Activated CD4-positive, alpha-beta memory T cell treated with anti-CD3 and anti-CD28 coated beads for 36 hours (primary cell): ENCODE measurements around the gene EXOC3L1. TPM values are rescaled to one million over a fixed set of nuclear protein-coding genes. Genes with fewer than 3 reads are reported as not detected.

Experiments
- CTCF ChIA-PET: fragments of 350-600 bp; sonication (Branson Sonifier 250); formaldehyde crosslinking; loops from one replicate; lab custom pipeline; 2021; ENCODE audit warnings: antibody characterized with exemption, inconsistent platforms; lab: Charles Lee
- POLR2A ChIA-PET: fragments of 350-600 bp; sonication (Branson Sonifier 250); formaldehyde crosslinking; loops from one replicate; lab custom pipeline; 2021; ENCODE audit warnings: antibody characterized with exemption; lab: Charles Lee
- DNase-seq: peaks from one replicate; pipeline ENCODE4 v3.0.0-alpha.2; 2020
- H3K27ac Mint-ChIP-seq: one replicate; pipeline ENCODE4 v1.8.0; 2021; ENCODE audit warnings: mixed read lengths
- H3K27me3 Mint-ChIP-seq: one replicate; pipeline ENCODE4 v1.8.0; 2021; ENCODE audit warnings: mixed read lengths
- H3K36me3 Mint-ChIP-seq: one replicate; pipeline ENCODE4 v1.8.0; 2021; ENCODE audit warnings: mixed read lengths
- H3K4me1 Mint-ChIP-seq: one replicate; pipeline ENCODE4 v1.8.0; 2021; ENCODE audit warnings: low read depth, mixed read lengths
- H3K4me3 Mint-ChIP-seq: one replicate; pipeline ENCODE4 v1.8.0; 2021; ENCODE audit warnings: mild to moderate bottlenecking, mixed read lengths
- H3K9me3 Mint-ChIP-seq: one replicate; pipeline ENCODE4 v1.8.0; 2021; ENCODE audit warnings: mixed read lengths
- intact Hi-C: fragments of 100-400 bp; cut with micrococcal nuclease; formaldehyde crosslinking; loops from one replicate; pipeline ENCODE4 v1.15.1; 2023
- total RNA-seq, 2 experiments: library from RNA; stranded (reverse); gene quantifications; one replicate each; pipeline ENCODE4 v1.2.3, GENCODE V29; 2021

EXOC3L1 gene
- total RNA-seq, 2 experiments from 2014 or later = not detected

GRCh38 chr16:67157892-67158635, 31.9 kb downstream of the EXOC3L1 start:
- DNase-seq = no peak
- Mint-ChIP-seq H3K27me3 (peaks cover 5% of the 10 kb centered on the region), H3K27ac (peak overlapping the region; percentile 95), H3K9me3 (no peaks in the 10 kb centered on the region), H3K36me3 (peaks cover 14% of the 10 kb centered on the region), H3K4me1 (peaks cover 61% of the 10 kb centered on the region), H3K4me3 (peak overlapping the region; percentile 93)
- intact Hi-C loops = loop anchor here (2.0 to 5.0 kb wide), 4 partner anchors 51 to 285 kb away; partner anchors contain the start of genes FHOD1 and PHAF1
- ChIA-PET POLR2A (interaction anchor here (0.8 to 2.8 kb wide), 9 partner anchors 11 to 145 kb away, joined by 3 to 23 read pairs (median 4); partner anchors contain the start of gene NOL3), CTCF (interaction anchor here (0.6 to 14.8 kb wide), 13 partner anchors 11 to 204 kb away, joined by 3 to 350 read pairs (median 7); partner anchors contain the start of genes CES3, MATCAP1 and NOL3)

- ChIA-PET CTCF (interaction anchor here (0.6 to 14.8 kb wide), 13 partner anchors 12 to 203 kb away, joined by 3 to 350 read pairs (median 7); partner anchors contain the start of genes CES3, MATCAP1 and NOL3), POLR2A (interaction anchor here (0.5 to 1.4 kb wide), 5 partner anchors 12 to 144 kb away, joined by 3 to 6 read pairs (median 3); no protein-coding TSS in a partner anchor)
- Mint-ChIP-seq H3K9me3 (no peaks in the 10 kb centered on the region), H3K36me3 (peaks cover 12% of the 10 kb centered on the region), H3K27me3 (peaks cover 3% of the 10 kb centered on the region), H3K4me3 (no peak overlapping the region), H3K27ac (peak overlapping the region; percentile 95), H3K4me1 (peaks cover 61% of the 10 kb centered on the region)
- intact Hi-C loops = loop anchor here (5.0 kb wide), 1 partner anchor 50 kb away; the partner anchor contains the start of gene PHAF1
- no peak for DNase-seq
Measured at GRCh38 chr16:67157106-67157748, 32.7 kb downstream of the EXOC3L1 start.

DNA sequence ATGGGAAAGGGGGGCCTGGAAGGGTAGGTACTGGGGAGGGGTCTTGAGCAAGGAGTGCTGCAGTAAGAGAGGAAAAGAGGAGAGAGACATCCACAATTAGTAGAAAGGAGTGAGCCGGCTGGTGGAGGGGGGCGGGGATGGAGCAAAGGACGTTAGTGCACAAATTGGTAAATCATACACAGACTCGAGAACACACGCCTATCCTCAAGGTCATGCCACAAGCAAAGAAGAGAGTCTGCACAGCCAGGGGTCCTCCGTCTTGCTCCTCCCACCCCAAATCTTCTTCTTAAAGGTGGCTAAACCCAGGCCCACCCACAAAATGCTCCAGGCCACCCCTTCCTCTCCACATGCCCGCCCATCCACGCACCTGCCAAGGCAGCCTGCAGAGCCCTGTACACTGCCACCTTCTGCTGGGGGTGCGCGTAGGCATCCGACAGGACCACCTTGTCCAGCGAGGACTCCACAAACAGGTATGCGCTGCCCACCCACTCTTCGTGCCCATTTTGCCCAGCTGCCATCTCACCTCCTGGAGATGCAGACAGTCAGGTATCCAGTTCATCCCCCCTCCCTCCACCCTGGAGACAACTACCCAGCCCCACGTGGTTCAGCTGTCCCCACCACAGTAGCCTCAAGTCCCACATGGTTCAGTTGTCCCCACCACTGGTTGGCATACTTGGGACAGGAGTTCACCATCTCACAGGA, 33.6 kb downstream of the EXOC3L1 start:
- Mint-ChIP-seq H3K27ac (no peak overlapping the region), H3K4me3 (no peak overlapping the region), H3K4me1 (peaks cover 54% of the 10 kb centered on the region), H3K9me3 (no peaks in the 10 kb centered on the region), H3K36me3 (peaks cover 7% of the 10 kb centered on the region), H3K27me3 (no peaks in the 10 kb centered on the region)
- ChIA-PET POLR2A (no interaction called here), CTCF (interaction anchor here (0.8 to 14.8 kb wide), 17 partner anchors 9 to 203 kb away, joined by 4 to 350 read pairs (median 10); partner anchors contain the start of genes CES3, HSF4, PHAF1 and TMEM208)
- no peak for DNase-seq
- intact Hi-C loops = loop anchor here (5.0 kb wide), 1 partner anchor 49 kb away; the partner anchor contains the start of gene PHAF1

DNA sequence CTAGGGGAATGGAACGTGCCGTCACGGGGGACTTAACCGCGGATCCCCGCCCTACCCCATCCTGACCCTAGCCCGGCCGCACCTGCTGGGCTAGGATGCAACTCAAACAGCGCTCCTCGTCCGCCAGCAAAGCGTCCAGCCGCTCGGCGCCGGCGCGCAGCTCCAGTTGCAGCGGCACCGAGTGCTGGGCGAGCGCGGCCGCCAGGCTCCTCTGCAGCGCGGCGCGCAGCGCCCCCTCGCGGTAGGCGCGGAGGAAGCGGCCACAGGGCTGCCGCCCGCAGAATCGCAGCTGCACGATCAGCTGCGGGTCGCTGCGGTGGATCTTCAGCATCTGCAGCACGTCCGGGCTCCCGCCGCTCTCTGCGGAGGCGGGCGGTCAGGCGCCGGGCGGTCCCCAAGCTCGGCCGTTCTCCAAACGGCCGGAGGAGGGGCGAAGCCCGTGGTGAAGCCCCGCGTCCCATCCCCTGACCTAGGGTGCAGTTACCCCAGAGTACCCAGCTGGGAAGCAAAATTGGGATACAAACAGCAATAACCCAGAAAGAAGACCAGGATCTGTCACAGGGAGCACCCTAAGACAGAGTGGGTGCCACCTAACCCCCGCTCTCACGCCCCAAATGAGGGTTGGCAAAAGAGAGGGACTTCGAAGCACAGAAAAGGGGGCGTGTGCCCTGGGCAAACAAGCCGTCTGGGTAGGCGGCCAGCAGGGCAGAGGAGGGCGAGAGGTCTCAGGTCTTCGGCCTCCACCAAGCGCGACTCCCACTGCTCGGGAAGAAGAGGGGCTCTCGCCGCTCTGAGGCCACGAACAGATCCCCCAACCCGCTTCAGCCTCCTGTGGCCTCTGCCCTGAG, 34.4 kb downstream of the EXOC3L1 start:
- POLR2A ChIA-PET = interaction anchor here (1.1 to 1.7 kb wide), 6 partner anchors 9 to 142 kb away, joined by 3 to 8 read pairs (median 4); partner anchors contain the start of gene HSF4
- Mint-ChIP-seq H3K27ac (no peak overlapping the region), H3K4me3 (peak overlapping the region; percentile 68), H3K4me1 (peaks cover 56% of the 10 kb centered on the region), H3K36me3 (peaks cover 5% of the 10 kb centered on the region), H3K27me3 (no peaks in the 10 kb centered on the region), H3K9me3 (no peaks in the 10 kb centered on the region)
- intact Hi-C loops = loop anchor here (5.0 kb wide), 1 partner anchor 48 kb away; the partner anchor contains the start of gene PHAF1
- DNase-seq = peak; percentile 85
- CTCF ChIA-PET = interaction anchor here (0.6 to 14.8 kb wide), 74 partner anchors 8 to 359 kb away, joined by 3 to 350 read pairs (median 6); partner anchors contain the start of genes CBFB, CES3, CES4A and CIAO2B

DNA sequence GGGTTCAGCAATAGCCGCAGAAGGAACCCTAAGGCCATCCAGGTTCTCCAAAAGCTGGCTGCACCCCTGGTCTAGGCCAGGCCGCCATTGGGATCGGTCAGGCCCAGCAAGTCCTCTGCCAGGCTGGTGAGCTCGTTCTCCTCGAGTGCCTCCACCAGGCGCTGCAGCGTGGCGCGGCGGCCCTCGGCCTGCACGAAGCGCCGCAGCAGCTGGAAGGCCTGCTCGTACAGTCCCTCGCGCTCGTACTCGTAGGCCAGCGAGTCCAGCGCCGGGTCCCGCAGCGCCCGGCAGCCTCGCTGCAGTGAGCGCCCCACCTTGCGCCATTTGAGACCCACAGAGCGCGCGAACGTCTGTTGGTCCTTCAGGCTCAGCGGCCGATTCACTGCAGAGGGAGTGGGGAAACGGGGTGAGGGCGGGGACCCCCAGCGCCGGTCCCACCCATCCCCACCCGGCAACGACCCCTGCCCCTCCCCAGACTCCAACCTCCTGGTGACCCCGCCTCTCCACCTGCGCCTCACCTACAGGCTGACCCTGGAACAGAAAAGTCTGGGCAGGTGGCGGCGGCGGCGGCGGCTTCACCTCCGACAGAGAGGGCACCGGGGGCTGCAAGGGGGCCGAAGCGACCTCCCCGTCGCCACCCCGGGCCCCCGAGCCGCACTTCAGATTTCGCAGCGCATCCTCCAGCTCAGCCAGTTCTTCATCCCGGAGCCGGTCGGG, 35.2 kb downstream of the EXOC3L1 start:
- POLR2A ChIA-PET = interaction anchor here (1.1 to 1.7 kb wide), 6 partner anchors 9 to 141 kb away, joined by 3 to 8 read pairs (median 4); partner anchors contain the start of gene HSF4
- H3K4me3 Mint-ChIP-seq = peak overlapping the region; percentile 68
- H3K36me3 Mint-ChIP-seq = peaks cover 5% of the 10 kb centered on the region
- intact Hi-C loops = loop anchor here (5.0 kb wide), 1 partner anchor 47 kb away; the partner anchor contains the start of gene PHAF1
- H3K27me3 Mint-ChIP-seq = no peaks in the 10 kb centered on the region
- CTCF ChIA-PET = interaction anchor here (0.6 to 14.8 kb wide), 76 partner anchors 7 to 360 kb away, joined by 3 to 350 read pairs (median 6); partner anchors contain the start of genes CBFB, CES3, CES4A and CIAO2B
- DNase-seq = no peak
- no peak overlapping the region for H3K27ac Mint-ChIP-seq
- no peaks in the 10 kb centered on the region for H3K9me3 Mint-ChIP-seq
- peaks cover 56% of the 10 kb centered on the region for H3K4me1 Mint-ChIP-seq

- intact Hi-C loops = no loop called here
- POLR2A ChIA-PET = interaction anchor here (0.5 to 1.8 kb wide), 5 partner anchors 8 to 172 kb away, joined by 3 to 8 read pairs (median 3); partner anchors contain the start of genes FBXL8 and TRADD
- H3K4me3 Mint-ChIP-seq = peak overlapping the region; percentile 68
- no peak overlapping the region for H3K27ac Mint-ChIP-seq
- peaks cover 36% of the 10 kb centered on the region for H3K4me1 Mint-ChIP-seq
- DNase-seq = no peak
- H3K36me3 Mint-ChIP-seq = peaks cover 21% of the 10 kb centered on the region
- no peaks in the 10 kb centered on the region for H3K27me3 Mint-ChIP-seq
- no peaks in the 10 kb centered on the region for H3K9me3 Mint-ChIP-seq
- CTCF ChIA-PET = interaction anchor here (0.5 to 14.8 kb wide), 11 partner anchors 8 to 221 kb away, joined by 3 to 350 read pairs (median 5); partner anchors contain the start of genes CES3 and NOL3
Measured at GRCh38 chr16:67151431-67152097, 38.4 kb downstream of the EXOC3L1 start.

- peak within 1 kb of the TSS; percentile 38 for H3K27ac Mint-ChIP-seq
- no peaks in the 10 kb centered on the region for H3K9me3 Mint-ChIP-seq
- DNase-seq = peak; percentile 65
- POLR2A ChIA-PET = interaction anchor here (0.8 to 1.8 kb wide), 4 partner anchors 9 to 137 kb away, joined by 3 to 8 read pairs (median 4); partner anchors contain the start of genes FBXL8 and TRADD
- H3K4me1 Mint-ChIP-seq = peaks cover 29% of the 10 kb centered on the region
- H3K27me3 Mint-ChIP-seq = no peaks in the 10 kb centered on the region
- CTCF ChIA-PET = interaction anchor here (0.5 to 14.8 kb wide), 11 partner anchors 8 to 222 kb away, joined by 3 to 350 read pairs (median 5); partner anchors contain the start of genes CES3 and NOL3
- peak within 1 kb of the TSS; percentile 68 for H3K4me3 Mint-ChIP-seq
- H3K36me3 Mint-ChIP-seq = peaks cover 26% of the 10 kb centered on the region
- intact Hi-C loops = no loop called here
Measured at GRCh38 chr16:67150833-67151396, 39.0 kb downstream of the EXOC3L1 start, which contains the start of gene B3GNT9. TSS of gene B3GNT9 (minus strand) at chr16:67150998. CDS start at chr16:67150485, 513 bp downstream.

GRCh38 chr16:67150047-67150832, 39.7 kb downstream of the EXOC3L1 start:
- peaks cover 30% of the 10 kb centered on the region for H3K36me3 Mint-ChIP-seq
- intact Hi-C loops = no loop called here
- H3K27me3 Mint-ChIP-seq = no peaks in the 10 kb centered on the region
- ChIA-PET POLR2A (interaction anchor here (0.8 to 1.8 kb wide), 3 partner anchors 10 to 136 kb away, joined by 3 to 8 read pairs (median 5); partner anchors contain the start of genes FBXL8 and TRADD), CTCF (interaction anchor here (1.0 to 14.8 kb wide), 9 partner anchors 9 to 196 kb away, joined by 3 to 350 read pairs (median 5); partner anchors contain the start of genes CES3 and NOL3)
- no peak overlapping the region for H3K27ac Mint-ChIP-seq
- H3K4me3 Mint-ChIP-seq = peak overlapping the region; percentile 68
- peaks cover 26% of the 10 kb centered on the region for H3K4me1 Mint-ChIP-seq
- DNase-seq = peak; percentile 72
- H3K9me3 Mint-ChIP-seq = no peaks in the 10 kb centered on the region
